ENCODE results near the gene SCN1A.

Gene SCN1A

DNA sequence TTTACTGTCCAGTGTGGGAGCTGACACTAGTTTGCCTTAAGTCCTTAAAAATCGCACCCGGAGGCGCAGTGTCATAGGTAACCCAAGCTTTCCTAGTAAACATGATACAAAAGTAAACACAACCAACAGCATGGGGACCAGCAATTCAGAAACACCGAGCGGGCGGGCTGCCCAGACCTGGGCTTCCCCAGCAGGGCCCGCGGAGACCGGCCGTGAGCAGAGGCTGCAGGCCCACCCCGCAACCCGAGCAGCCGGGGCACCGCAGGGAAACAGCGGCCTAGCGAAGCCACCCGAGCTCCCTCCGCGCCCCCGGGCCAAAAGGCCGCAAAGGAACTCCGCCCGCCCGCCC, 174.5 kb downstream of the SCN1A start:
- no peak for TF ChIP-seq POLR2A (IDR thresholded peaks at IDR 0.05; ENCODE audit: low read depth, low read length)
- no peak for TF ChIP-seq TAF1 (IDR thresholded peaks at IDR 0.05; ENCODE audit: low read depth, low read length)
- no peak for TF ChIP-seq POU2F2 (IDR thresholded peaks at IDR 0.05; ENCODE audit: low read depth, low read length)
- DNase-seq (ENCODE audit: insufficient read length, low spot score): no peak
- FAIRE-seq: peak; percentile 52

DNA sequence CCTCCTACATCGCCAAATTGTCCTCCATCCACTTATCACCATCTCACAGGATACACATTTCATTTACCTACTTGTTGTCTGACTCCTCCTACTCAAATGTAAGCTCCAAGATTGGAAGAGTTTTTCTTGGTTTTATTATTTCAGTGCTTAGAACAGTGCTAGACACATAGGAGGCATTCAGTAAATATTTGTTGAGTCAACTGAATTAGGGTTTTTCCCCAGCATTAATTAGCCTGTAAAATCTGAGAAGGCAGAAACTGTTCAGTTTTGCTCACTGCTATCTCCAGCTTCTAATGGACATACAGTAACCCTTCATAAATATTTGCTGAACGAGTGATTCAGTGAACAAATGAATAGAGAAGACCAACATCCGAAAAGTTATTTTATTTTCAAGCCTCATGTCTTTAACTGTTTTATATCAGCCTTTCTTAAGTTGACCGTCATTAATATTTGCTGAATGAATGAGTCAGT, 175.0 kb downstream of the SCN1A start:
- DNase-seq (ENCODE audit: insufficient read length, low spot score) (no peak), FAIRE-seq (peak; percentile 80)

DNA sequence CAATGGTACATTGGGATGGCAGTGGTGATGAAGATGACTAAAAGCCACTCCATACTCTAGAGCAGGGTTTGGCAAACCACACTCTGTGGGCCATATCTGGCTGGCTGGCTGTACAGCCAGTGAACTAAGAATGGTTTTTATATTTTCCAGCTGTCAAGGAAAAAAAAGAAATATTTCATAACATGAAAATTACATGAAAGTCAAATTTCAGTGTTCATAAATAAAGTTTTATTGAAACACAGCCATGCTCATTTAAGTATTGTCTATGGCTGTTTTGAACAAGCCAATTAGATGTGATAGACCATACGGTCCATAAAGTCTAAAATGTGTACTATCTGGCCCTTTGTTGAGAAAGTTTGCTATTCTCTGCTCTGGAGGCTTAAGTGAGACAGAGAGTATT, 175.7 kb downstream of the SCN1A start:
- FAIRE-seq: no peak
- TF ChIP-seq TAF1 (IDR thresholded peaks at IDR 0.05; ENCODE audit: low read depth, low read length) (no peak), PAX5 (IDR thresholded peaks at IDR 0.05; ENCODE audit: insufficient read depth, low read length, severe bottlenecking) (no peak), POLR2AphosphoS5 (IDR thresholded peaks at IDR 0.05; ENCODE audit: low read depth, low read length) (no peak), SPI1 (IDR thresholded peaks at IDR 0.05; ENCODE audit: low read depth, low read length) (no peak), POLR2A (IDR thresholded peaks at IDR 0.05; ENCODE audit: low read depth, low read length) (no peak), POU2F2 (IDR thresholded peaks at IDR 0.05; ENCODE audit: low read depth, low read length) (no peak)

More for the DNA sequence above, 175.0 kb downstream of the SCN1A start:
- TF ChIP-seq PAX5 (IDR thresholded peaks at IDR 0.05; ENCODE audit: insufficient read depth, low read length, severe bottlenecking): no peak
- no peak for TF ChIP-seq POU2F2 (IDR thresholded peaks at IDR 0.05; ENCODE audit: low read depth, low read length)
- TF ChIP-seq SPI1 (IDR thresholded peaks at IDR 0.05; ENCODE audit: low read depth, low read length): no peak
- no peak for TF ChIP-seq POLR2AphosphoS5 (IDR thresholded peaks at IDR 0.05; ENCODE audit: low read depth, low read length)
- no peak for TF ChIP-seq POLR2A (IDR thresholded peaks at IDR 0.05; ENCODE audit: low read depth, low read length)
- no peak for TF ChIP-seq TAF1 (IDR thresholded peaks at IDR 0.05; ENCODE audit: low read depth, low read length)

GRCh38 chr2:165950438-165950837, 177.4 kb downstream of the SCN1A start:
- no peak for TF ChIP-seq POLR2A (IDR thresholded peaks at IDR 0.05; ENCODE audit: low read depth, low read length)
- no peak for TF ChIP-seq PAX5 (IDR thresholded peaks at IDR 0.05; ENCODE audit: insufficient read depth, low read length, severe bottlenecking)
- no peak for TF ChIP-seq POU2F2 (IDR thresholded peaks at IDR 0.05; ENCODE audit: low read depth, low read length)
- TF ChIP-seq TAF1 (IDR thresholded peaks at IDR 0.05; ENCODE audit: low read depth, low read length): no peak
- no peak for TF ChIP-seq SPI1 (IDR thresholded peaks at IDR 0.05; ENCODE audit: low read depth, low read length)
- no peak for TF ChIP-seq POLR2AphosphoS5 (IDR thresholded peaks at IDR 0.05; ENCODE audit: low read depth, low read length)
- FAIRE-seq (no peak), DNase-seq (ENCODE audit: insufficient read length, low spot score) (no peak)

More for the DNA sequence above, 175.7 kb downstream of the SCN1A start:
- no peak for DNase-seq (ENCODE audit: insufficient read length, low spot score)

GRCh38 chr2:165941827-165942226, 186.0 kb downstream of the SCN1A start:
- DNase-seq (ENCODE audit: insufficient read length, low spot score) (no peak), FAIRE-seq (no peak)
- TF ChIP-seq POLR2A (IDR thresholded peaks at IDR 0.05; ENCODE audit: low read depth, low read length) (no peak), SPI1 (IDR thresholded peaks at IDR 0.05; ENCODE audit: low read depth, low read length) (no peak), TAF1 (IDR thresholded peaks at IDR 0.05; ENCODE audit: low read depth, low read length) (no peak), PAX5 (IDR thresholded peaks at IDR 0.05; ENCODE audit: insufficient read depth, low read length, severe bottlenecking) (no peak), POLR2AphosphoS5 (IDR thresholded peaks at IDR 0.05; ENCODE audit: low read depth, low read length) (no peak), POU2F2 (IDR thresholded peaks at IDR 0.05; ENCODE audit: low read depth, low read length) (no peak)

DNA sequence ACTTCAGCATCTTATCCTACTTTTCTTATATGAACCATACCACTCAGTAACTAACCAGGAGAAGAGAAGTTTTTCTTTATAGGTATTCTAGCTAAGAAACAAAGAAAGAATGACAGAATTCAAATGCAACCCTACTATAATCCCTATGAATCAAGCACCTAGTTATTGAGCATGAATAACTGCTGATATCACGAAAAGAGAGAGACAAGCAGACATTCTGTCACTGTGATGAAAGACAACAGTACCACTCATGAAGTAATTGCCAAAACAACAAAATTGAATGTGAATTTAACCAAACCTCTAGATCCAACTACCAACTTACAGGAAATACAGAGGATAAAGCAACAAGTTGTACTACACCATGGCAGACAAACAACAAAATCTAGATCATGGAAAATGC, 189.6 kb downstream of the SCN1A start:
- TF ChIP-seq POLR2A (IDR thresholded peaks at IDR 0.05; ENCODE audit: low read depth, low read length) (no peak), POU2F2 (IDR thresholded peaks at IDR 0.05; ENCODE audit: low read depth, low read length) (no peak), SPI1 (IDR thresholded peaks at IDR 0.05; ENCODE audit: low read depth, low read length) (no peak), TAF1 (IDR thresholded peaks at IDR 0.05; ENCODE audit: low read depth, low read length) (no peak), POLR2AphosphoS5 (IDR thresholded peaks at IDR 0.05; ENCODE audit: low read depth, low read length) (no peak), PAX5 (IDR thresholded peaks at IDR 0.05; ENCODE audit: insufficient read depth, low read length, severe bottlenecking) (no peak)
- DNase-seq (ENCODE audit: insufficient read length, low spot score) (no peak), FAIRE-seq (no peak)
